Measurements from ENCODE around the gene HJURP. TPM values are rescaled to one million over a fixed set of nuclear protein-coding genes. Genes with fewer than 3 reads are reported as not detected.
A peak's percentile ranks its signal among the peaks of the same experiment; 100 is the strongest.

Gene HJURP
- total RNA-seq, 1 donor from 2014 or later, result 1.2 TPM

- Histone ChIP-seq H3K36me3 (no peaks in the 10 kb centered on the region), H3K4me1 (peaks cover 3% of the 10 kb centered on the region), H3K4me3 (no peak overlapping the region), H3K27ac (no peak overlapping the region), H3K27me3 (no peaks in the 10 kb centered on the region), H3K9me3 (no peaks in the 10 kb centered on the region)
- intact Hi-C loops (cut with DNase I), result no loop called here
- DNase-seq (peak; percentile 72), ATAC-seq (peak; percentile 50)
- peak; percentile 68 for TF ChIP-seq CTCF (IDR thresholded peaks at IDR 0.05)
Measured at GRCh38 chr2:233857511-233858141, 3.3 kb upstream of the HJURP start.

- no peak for ATAC-seq
- intact Hi-C loops (cut with DNase I), result no loop called here
Measured at GRCh38 chr2:233856184-233856583, 1.8 kb upstream of the HJURP start.

GRCh38 chr2:233855345-233855744, 1.0 kb upstream of the HJURP start:
- Histone ChIP-seq H3K4me3 (no peak overlapping the region), H3K36me3 (no peaks in the 10 kb centered on the region), H3K9me3 (no peaks in the 10 kb centered on the region), H3K4me1 (peaks cover 3% of the 10 kb centered on the region), H3K27ac (no peak overlapping the region), H3K27me3 (no peaks in the 10 kb centered on the region)
- no peak for TF ChIP-seq CTCF (IDR thresholded peaks at IDR 0.05)
- ATAC-seq, result no peak
- DNase-seq, result no peak
- intact Hi-C loops (cut with DNase I), result no loop called here

More at GRCh38 chr2:233856184-233856583, 1.8 kb upstream of the HJURP start:
- H3K9me3 ChIP-seq, result no peaks in the 10 kb centered on the region
- no peak for DNase-seq
- H3K27me3 ChIP-seq, result no peaks in the 10 kb centered on the region
- TF ChIP-seq CTCF (IDR thresholded peaks at IDR 0.05), result no peak
- H3K4me1 ChIP-seq, result peaks cover 3% of the 10 kb centered on the region
- no peak overlapping the region for H3K27ac ChIP-seq
- H3K4me3 ChIP-seq, result no peak overlapping the region
- H3K36me3 ChIP-seq, result no peaks in the 10 kb centered on the region

- no peak overlapping the region for H3K27ac ChIP-seq
- DNase-seq, result no peak
- TF ChIP-seq CTCF (IDR thresholded peaks at IDR 0.05), result no peak
- no peak for ATAC-seq
- no peaks in the 10 kb centered on the region for H3K9me3 ChIP-seq
- no peaks in the 10 kb centered on the region for H3K27me3 ChIP-seq
- H3K4me3 ChIP-seq, result peak overlapping the region; percentile 67
- H3K36me3 ChIP-seq, result no peaks in the 10 kb centered on the region
- intact Hi-C loops (cut with DNase I), result no loop called here
- peaks cover 3% of the 10 kb centered on the region for H3K4me1 ChIP-seq
Measured at GRCh38 chr2:233853883-233854240, 473 bp downstream of the HJURP start.

GRCh38 chr2:233853353-233853752, 982 bp downstream of the HJURP start:
- no peak for DNase-seq
- Histone ChIP-seq H3K9me3 (no peaks in the 10 kb centered on the region), H3K36me3 (no peaks in the 10 kb centered on the region), H3K27ac (no peak overlapping the region), H3K4me1 (peaks cover 3% of the 10 kb centered on the region), H3K27me3 (no peaks in the 10 kb centered on the region), H3K4me3 (no peak overlapping the region)
- intact Hi-C loops (cut with DNase I), result no loop called here
- ATAC-seq, result no peak
- no peak for TF ChIP-seq CTCF (IDR thresholded peaks at IDR 0.05)

- no peak overlapping the region for H3K27ac ChIP-seq
- DNase-seq (no peak), ATAC-seq (no peak)
- no peaks in the 10 kb centered on the region for H3K27me3 ChIP-seq
- no peak overlapping the region for H3K4me3 ChIP-seq
- TF ChIP-seq CTCF (IDR thresholded peaks at IDR 0.05), result no peak
- intact Hi-C loops (cut with DNase I), result no loop called here
- H3K9me3 ChIP-seq, result no peaks in the 10 kb centered on the region
- H3K36me3 ChIP-seq, result no peaks in the 10 kb centered on the region
- no peaks in the 10 kb centered on the region for H3K4me1 ChIP-seq
Measured at GRCh38 chr2:233852056-233852455, 2.3 kb downstream of the HJURP start.
